K562 (cell line): ENCODE measurements around the gene ARMC9. TPM values are rescaled to one million over a fixed set of nuclear protein-coding genes. Genes with fewer than 3 reads are reported as not detected.

Source experiments
- ATAC-seq: fragments of 200-7000 bp; cut with Tn5 transposase; 3 replicates; pipeline ENCODE4 v1.9.1; 2020; ENCODE audit warnings: moderate library complexity
- BruUV-seq: library from RNA; stranded (reverse); fragments of 400-500 nt; replicated peaks from 2 replicates; lab custom pipeline; 2021; lab: Mats Ljungman, UMichigan
- CTCF ChIA-PET: fragments of 300-600 bp; formaldehyde crosslinking; extraction: SDS; loops from one replicate; lab custom pipeline; 2021; ENCODE audit warnings: low intra/inter-chr PET ratio; lab: Yijun Ruan, JAX
- POLR2A ChIA-PET: fragments of 300-600, 350-650 bp; sonication (Branson Sonifier 250); formaldehyde crosslinking; extraction: SDS; loops from one replicate; lab custom pipeline; 2021; ENCODE audit warnings: antibody characterized with exemption, inconsistent platforms; lab: Yijun Ruan, JAX
- DNase-seq, 4 experiments: peaks; one replicate each; pipeline versions ENCODE4 v3.0.0 to v3.0.0-alpha.2; 2011 to 2018; ENCODE audit warnings: low spot score in 3 of 4, mixed read lengths in 3 of 4; ENCODE audit errors: extremely low read depth in 1 of 4
- FAIRE-seq: peaks from 2 replicates; lab custom pipeline; 2011; peaks lifted over from hg19 to GRCh38; lab: Jason Lieb, UNC
- H2AFZ ChIP-seq: 2 replicates; pipeline ENCODE4 v1.6.0; 2011; ENCODE audit warnings: low read depth, low read length, control low read depth, inconsistent platforms
- H3K27ac ChIP-seq: fragments of 200-600 bp; 3 replicates; pipeline ENCODE4 v1.8.0; 2011; ENCODE audit warnings: low read depth, mild to moderate bottlenecking, control low read depth, inconsistent platforms, low read length, moderate library complexity, mixed read lengths; ENCODE audit errors: extremely low read depth
- H3K27me3 ChIP-seq, 2 experiments: fragments of 300-600 bp in 1 of 2; 2 replicates in 1 of 2; 3 replicates in 1 of 2; pipeline versions ENCODE4 v1.6.0 to v1.8.0; 2011; ENCODE audit warnings: inconsistent platforms in 2 of 2, low read length in 2 of 2, mild to moderate bottlenecking in 1 of 2, mixed read lengths in 1 of 2, moderate library complexity in 1 of 2; ENCODE audit not compliant: control insufficient read depth in 2 of 2, insufficient read depth in 2 of 2
- H3K36me3 ChIP-seq: fragments of 300-600 bp; 3 replicates; pipeline ENCODE4 v1.8.0; 2011; ENCODE audit warnings: mild to moderate bottlenecking, low read length, inconsistent platforms; ENCODE audit not compliant: control insufficient read depth, insufficient read depth
- H3K4me1 ChIP-seq, 2 experiments: fragments of 200-600 bp in 1 of 2; replicated peaks in 1 of 2; 2 replicates in 1 of 2; 3 replicates in 1 of 2; pipeline versions ENCODE4 v1.5.1 to v1.8.0; 2011; ENCODE audit warnings: inconsistent platforms in 2 of 2, low read length in 2 of 2, mild to moderate bottlenecking in 1 of 2, mixed read lengths in 1 of 2, moderate library complexity in 1 of 2; ENCODE audit not compliant: control insufficient read depth in 2 of 2, insufficient read depth in 2 of 2
- H3K4me2 ChIP-seq: 2 replicates; pipeline ENCODE4 v1.6.1; 2011; ENCODE audit warnings: low read length, control low read depth, inconsistent platforms, mixed read lengths; ENCODE audit not compliant: insufficient read depth
- H3K4me3 ChIP-seq: fragments of 200-600 bp; sonication (generic), shearing (Covaris generic); 2 replicates; pipeline ENCODE4 v1.5.1; 2016; ENCODE audit warnings: control low read depth, inconsistent platforms
- H3K79me2 ChIP-seq: fragments of 200-600 bp; 3 replicates; pipeline ENCODE4 v1.8.0; 2011; ENCODE audit warnings: low read length, inconsistent platforms; ENCODE audit not compliant: control insufficient read depth, insufficient read depth
- H3K9ac ChIP-seq, 2 experiments: 2 replicates each; pipeline versions ENCODE4 v1.6.0 to v1.6.1; 2011; ENCODE audit warnings: low read depth in 2 of 2, low read length in 2 of 2, control low read depth in 1 of 2, inconsistent platforms in 1 of 2, mild to moderate bottlenecking in 1 of 2, mixed read lengths in 1 of 2; ENCODE audit not compliant: insufficient read depth in 1 of 2
- H3K9me1 ChIP-seq: one replicate; pipeline ENCODE4 v1.6.0; 2011; ENCODE audit warnings: inconsistent platforms, mild to moderate bottlenecking, low read length, moderate library complexity; ENCODE audit not compliant: control insufficient read depth, insufficient read depth
- H3K9me3 ChIP-seq: replicated peaks from 2 replicates; pipeline ENCODE4 v1.5.1; 2011; ENCODE audit warnings: low read depth, low read length, inconsistent platforms; ENCODE audit not compliant: control insufficient read depth, insufficient read depth
- H4K20me1 ChIP-seq: replicated peaks from 2 replicates; pipeline ENCODE4 v1.6.1; 2011; ENCODE audit warnings: low read length, inconsistent platforms, mixed read lengths; ENCODE audit not compliant: control insufficient read depth, insufficient read depth
- BHLHE40 ChIP-seq: IDR thresholded peaks from 2 replicates; pipeline ENCODE4 v1.6.1; 2011; ENCODE audit warnings: low read length, improper control_type of control experiment
- E2F4 ChIP-seq: sonication (generic); formaldehyde crosslinking; IDR thresholded peaks from 2 replicates; pipeline ENCODE4 v1.8.0; 2022; ENCODE audit warnings: mild to moderate bottlenecking, low read depth, missing genetic modification reagents
- L3MBTL2 ChIP-seq: fragments of 450-650 bp; IDR thresholded peaks from 2 replicates; pipeline ENCODE4 v1.6.1; 2016; ENCODE audit warnings: mild to moderate bottlenecking, moderate library complexity
- RAD51 ChIP-seq: fragments of 450-650 bp; IDR thresholded peaks from 2 replicates; pipeline ENCODE4 v1.7.1; 2016; ENCODE audit warnings: low read depth, mild to moderate bottlenecking, borderline replicate concordance
- TEAD4 ChIP-seq, 2 experiments: sonication (generic) in 1 of 2; formaldehyde crosslinking in 1 of 2; IDR thresholded peaks; 2 replicates each; pipeline versions ENCODE4 v1.6.1 to v1.8.0; 2012 to 2022; ENCODE audit warnings: borderline replicate concordance in 1 of 2, inconsistent platforms in 1 of 2, low read length in 1 of 2, mild to moderate bottlenecking in 1 of 2, missing genetic modification reagents in 1 of 2
- ZBTB17 ChIP-seq: fragments of 450-650 bp; formaldehyde crosslinking; IDR thresholded peaks from 2 replicates; pipeline ENCODE4 v1.4.0; 2020; ENCODE audit warnings: mild to moderate bottlenecking
- ZC3H8 ChIP-seq: fragments of 450-650 bp; IDR thresholded peaks from 2 replicates; pipeline ENCODE4 v1.6.1; 2017
- ZFP1 ChIP-seq: fragments of 450-650 bp; formaldehyde crosslinking; IDR thresholded peaks from 2 replicates; pipeline ENCODE4 v1.4.0; 2020; ENCODE audit warnings: mild to moderate bottlenecking, mixed read lengths
- ZNF707 ChIP-seq: fragments of 250-450 bp; sonication (Bioruptor Pico); conservative IDR thresholded peaks from 2 replicates; pipeline ENCODE4 v1.8.0; 2022; ENCODE audit warnings: inconsistent platforms, mild to moderate bottlenecking, moderate library complexity
- WGBS: fragments of 100-300 bp; shearing (Covaris generic); methylation state at CpG from one replicate; pipeline ENCODE4 v1.1.6; 2016; ENCODE audit warnings: low coverage, mixed read lengths; ENCODE audit not compliant: insufficient coverage; ENCODE audit errors: missing lambda C conversion rate; 5-methylcytosine and 5-hydroxymethylcytosine counted together
- in situ Hi-C: fragments of 300-500 bp; cut with MboI; formaldehyde crosslinking; loops from 4 replicates; pipeline ENCODE4 v1.15.0; 2018; ENCODE audit warnings: inconsistent platforms, mixed read lengths
- intact Hi-C: fragments of 100-400 bp; cut with micrococcal nuclease; formaldehyde crosslinking; loops from 2 replicates; pipeline ENCODE4 v1.14.2; 2022
- polyA plus RNA-seq, 8 experiments: library from polyadenylated mRNA; depleted of rRNA in 4 of 8; stranded (reverse) in 5 of 8; unstranded in 3 of 8; fragments of >200 nt; fragmentation: Nextera tagmentation in 2 of 8; fragmentation: Illumina TruSeq in 1 of 8; extraction: Ambion mirVana in 2 of 8; extraction: Trizol in 1 of 8; gene quantifications; 2 replicates each; pipeline versions ENCODE4 v1.2.1 to v1.2.3, GENCODE V29; 2011 to 2014; ENCODE audit warnings: inconsistent platforms in 1 of 8, missing spikeins in 1 of 8
- total RNA-seq, 7 experiments: library from RNA; depleted of rRNA in 6 of 7; stranded (reverse); fragments of >200 nt in 6 of 7; fragmentation: Illumina TruSeq in 2 of 7; extraction: Trizol in 2 of 7; gene quantifications; 2 replicates each; pipeline versions ENCODE4 v1.2.1 to v1.2.3, GENCODE V29; 2011 to 2021; ENCODE audit warnings: low replicate concordance in 1 of 7

Gene ARMC9
- total and polyA plus RNA-seq, 9 of the 15 experiments (the other 6 are each of a cell fraction or from before 2014, with no cell fraction given), result 0.36 to 2.3 (median 1.1) TPM

- TF ChIP-seq E2F4 (CRISPR knock-in tag) (no peak), TEAD4 (IDR thresholded peaks at IDR 0.05; ENCODE audit: low read length) (no peak), TEAD4 (CRISPR knock-in tag; IDR thresholded peaks at IDR 0.05; ENCODE audit: borderline replicate concordance) (no peak), ZNF707 (CRISPR knock-in tag) (no peak)
- TF ChIP-seq, all 486 proteins: peak for 0
Measured at GRCh38 chr2:231364061-231364460, 165.6 kb downstream of the ARMC9 start (continued).

GRCh38 chr2:231364961-231365810 is 166.8 kb downstream of the ARMC9 start:
- Histone ChIP-seq H2AFZ (peak overlapping the region; percentile 90), H4K20me1 (no peaks in the 10 kb centered on the region), H3K4me3 (no peak overlapping the region), H3K27me3 (no peaks in the 10 kb centered on the region), H3K27ac (no peak overlapping the region), H3K79me2 (no peaks in the 10 kb centered on the region), H3K4me1 (peaks cover 9 to 15% of the 10 kb centered on the region in 2 experiments; a peak in 4 of 5 replicates), H3K9me3 (no peaks in the 10 kb centered on the region), H3K9me1 (no peaks in the 10 kb centered on the region), H3K4me2 (peak overlapping the region; percentile 25; the same call in 1 of the 2 replicates), H3K36me3 (no peaks in the 10 kb centered on the region), H3K9ac (peak overlapping the region in 1 of 2 experiments; percentile 68; a peak in 2 of 4 replicates)
- BruUV-seq, result no TSS peak
- in situ Hi-C loops, result no loop called here
- intact Hi-C loops, result no loop called here
- ChIA-PET POLR2A (interaction anchor here (0.8 kb wide), 1 partner anchor 106 kb away, joined by 3 read pairs; no protein-coding TSS in a partner anchor), CTCF (no interaction called here)
- DNase-seq (peak; percentile 18 to 35 (median 30)), ATAC-seq (peak; percentile 48), FAIRE-seq (peak; percentile 29)
- WGBS, result 23% methylated on average over 17 of the region's 22 CpGs
- peak; percentile 77 for TF ChIP-seq BHLHE40
- peak; percentile 58 for TF ChIP-seq L3MBTL2
- peak; percentile 65 for TF ChIP-seq RAD51
- TF ChIP-seq ZFP1 (CRISPR knock-in tag), result no peak
- no peak for TF ChIP-seq ZC3H8
- TF ChIP-seq ZBTB17 (CRISPR knock-in tag), result 0 out of 2 replicates have a peak, but pooled peaks have one; percentile 35
